GM19328 (cell line): ENCODE measurements around the gene SMARCC2.

Experiments used
- ATAC-seq: cut with Tn5 transposase; IDR thresholded peaks from one replicate; pipeline ENCODE4 v1.9.1; 2021; ENCODE audit warnings: mild to moderate bottlenecking, moderate library complexity; ENCODE audit not compliant: unreplicated experiment

SMARCC2 gene

GRCh38 chr12:56189099-56189917 lies at the start of gene SMARCC2:
TSS of gene SMARCC2 (minus strand) at chr12:56189483. CDS start at chr12:56189461, 22 bp downstream.
- peak; percentile 60 for ATAC-seq

- ATAC-seq: no peak
These were observed 48.3 kb upstream of the SMARCC2 start for GRCh38 chr12:56237552-56237951.

DNA sequence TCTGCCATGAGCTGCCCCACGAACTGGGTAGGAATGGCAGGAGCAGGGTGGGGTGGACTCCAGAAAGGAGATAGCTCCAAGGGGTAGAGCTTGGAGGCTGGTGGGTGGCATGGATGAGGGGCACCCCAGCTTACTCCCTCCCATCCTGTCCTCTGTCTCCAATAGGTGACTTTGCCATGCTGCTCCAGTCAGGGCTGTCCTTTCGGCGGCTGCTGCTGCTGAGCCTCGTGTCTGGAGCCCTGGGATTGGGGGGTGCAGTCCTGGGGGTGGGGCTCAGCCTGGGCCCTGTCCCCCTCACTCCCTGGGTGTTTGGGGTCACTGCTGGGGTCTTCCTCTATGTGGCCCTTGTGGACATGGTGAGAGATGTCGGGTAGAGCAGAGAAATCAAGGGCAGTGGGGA lies 47.7 kb upstream of the SMARCC2 start:
- ATAC-seq: no peak

DNA sequence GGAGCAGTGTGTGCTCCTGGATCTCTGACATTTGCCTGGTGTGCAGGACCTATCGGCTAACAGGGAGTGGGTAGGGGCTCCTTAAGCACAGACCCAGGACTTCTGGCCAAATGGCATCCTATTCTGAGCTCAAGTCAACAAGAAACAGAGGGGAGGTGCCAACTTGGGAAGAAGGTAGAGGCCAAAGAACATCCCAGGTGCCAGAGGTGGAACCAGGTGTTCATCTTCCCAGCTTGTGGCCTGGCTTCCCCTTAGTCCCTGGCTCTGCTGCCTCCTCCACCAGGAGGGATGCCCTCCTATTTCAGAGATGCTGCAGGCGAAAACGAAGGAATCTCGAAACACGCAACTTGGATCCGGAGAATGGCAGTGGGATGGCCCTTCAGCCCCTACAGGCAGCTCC lies 46.8 kb upstream of the SMARCC2 start:
- ATAC-seq: no peak

GRCh38 chr12:56234746-56235436 lies 45.6 kb upstream of the SMARCC2 start:
- ATAC-seq: no peak

DNA sequence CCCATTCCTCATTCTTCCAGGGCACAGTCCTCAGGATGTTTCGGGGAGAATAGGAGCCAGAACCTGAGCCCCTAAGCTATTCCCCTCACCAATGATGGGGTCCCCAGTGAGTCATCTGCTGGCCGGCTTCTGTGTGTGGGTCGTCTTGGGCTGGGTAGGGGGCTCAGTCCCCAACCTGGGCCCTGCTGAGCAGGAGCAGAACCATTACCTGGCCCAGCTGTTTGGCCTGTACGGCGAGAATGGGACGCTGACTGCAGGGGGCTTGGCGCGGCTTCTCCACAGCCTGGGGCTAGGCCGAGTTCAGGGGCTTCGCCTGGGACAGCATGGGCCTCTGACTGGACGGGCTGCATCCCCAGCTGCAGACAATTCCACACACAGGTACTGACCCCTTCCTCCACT lies 41.9 kb upstream of the SMARCC2 start:
- ATAC-seq: no peak

DNA sequence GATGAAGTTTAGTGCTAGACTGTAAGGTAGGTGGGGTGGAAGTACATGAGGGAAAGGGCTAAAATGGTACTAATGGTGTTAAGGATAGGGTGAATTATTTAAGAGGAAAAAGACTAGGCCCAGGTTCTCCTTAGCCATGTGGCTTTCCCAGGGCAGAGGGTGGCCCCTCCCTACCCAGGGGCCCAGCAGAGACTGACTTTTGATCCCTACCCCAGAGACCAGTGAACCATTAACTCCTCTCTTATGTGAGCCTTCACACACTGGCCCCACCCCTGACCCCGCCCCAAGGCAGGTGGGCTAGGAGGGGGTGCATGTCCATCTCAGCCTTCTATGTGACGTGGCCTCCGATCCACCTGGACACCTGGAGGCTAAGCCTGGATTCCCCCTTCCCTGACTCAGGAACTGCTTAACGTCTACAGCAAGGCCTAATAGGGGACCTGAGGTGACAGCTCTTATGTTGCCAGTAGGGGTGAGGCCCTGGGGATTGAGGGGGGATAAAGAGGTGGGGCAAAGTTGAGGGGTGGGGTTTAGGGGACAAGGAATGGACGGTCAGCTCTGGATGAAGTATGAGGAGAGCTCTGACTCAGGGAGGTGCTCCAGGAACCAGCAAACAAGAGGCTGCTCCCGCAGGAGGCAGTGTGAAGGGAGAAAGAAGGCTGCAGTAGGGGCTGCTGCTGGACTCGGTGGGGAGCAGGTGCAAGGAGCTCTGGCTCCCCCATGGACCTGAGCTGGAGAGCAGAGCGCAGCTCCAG lies 41.3 kb upstream of the SMARCC2 start:
- no peak for ATAC-seq

GRCh38 chr12:56229916-56230431 lies 40.7 kb upstream of the SMARCC2 start, which contains the start of gene SLC39A5:
TSS of gene SLC39A5 (plus strand) at chr12:56230051. CDS start at chr12:56231275, 1,224 bp downstream.
- no peak for ATAC-seq

GRCh38 chr12:56229082-56229481 lies 39.8 kb upstream of the SMARCC2 start:
- ATAC-seq: no peak

GRCh38 chr12:56224954-56225353 lies 35.7 kb upstream of the SMARCC2 start:
- ATAC-seq: no peak

DNA sequence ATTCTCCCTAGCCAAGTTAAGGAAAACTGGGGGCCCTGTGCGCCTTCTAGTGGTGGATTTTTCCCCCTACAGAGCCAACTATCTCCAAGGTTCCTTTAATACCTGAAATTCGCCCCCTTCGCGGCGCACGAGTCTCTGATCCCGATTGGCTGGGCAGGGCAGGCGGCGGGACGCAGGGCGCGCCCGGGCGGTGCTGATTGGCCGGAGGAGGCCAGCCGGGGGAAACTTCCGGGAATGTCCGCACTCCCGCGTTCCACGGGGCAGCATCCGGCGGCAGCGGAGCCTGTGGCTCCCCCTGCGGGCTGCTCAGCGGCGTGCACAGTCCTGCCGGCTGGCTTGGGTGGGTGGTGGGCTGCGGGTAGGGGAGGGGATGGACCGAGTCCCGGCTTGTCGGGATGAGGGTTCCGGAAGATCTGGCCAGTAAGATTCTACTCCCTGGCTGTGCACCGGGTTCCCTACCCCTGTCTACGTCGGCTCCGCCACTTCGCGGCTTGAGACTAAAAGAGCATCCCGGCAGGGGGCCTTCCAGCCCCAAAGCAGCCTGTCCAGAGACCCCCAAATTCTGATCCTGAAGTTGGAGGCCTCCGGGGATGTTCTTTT lies 34.9 kb upstream of the SMARCC2 start, which contains the start of gene NABP2:
Gene NABP2, plus strand, starts transcription at position 241 of the 600 bp plus-strand sequence. CDS start 515 bp downstream, outside the sequence.
- peak; percentile 63 for ATAC-seq

DNA sequence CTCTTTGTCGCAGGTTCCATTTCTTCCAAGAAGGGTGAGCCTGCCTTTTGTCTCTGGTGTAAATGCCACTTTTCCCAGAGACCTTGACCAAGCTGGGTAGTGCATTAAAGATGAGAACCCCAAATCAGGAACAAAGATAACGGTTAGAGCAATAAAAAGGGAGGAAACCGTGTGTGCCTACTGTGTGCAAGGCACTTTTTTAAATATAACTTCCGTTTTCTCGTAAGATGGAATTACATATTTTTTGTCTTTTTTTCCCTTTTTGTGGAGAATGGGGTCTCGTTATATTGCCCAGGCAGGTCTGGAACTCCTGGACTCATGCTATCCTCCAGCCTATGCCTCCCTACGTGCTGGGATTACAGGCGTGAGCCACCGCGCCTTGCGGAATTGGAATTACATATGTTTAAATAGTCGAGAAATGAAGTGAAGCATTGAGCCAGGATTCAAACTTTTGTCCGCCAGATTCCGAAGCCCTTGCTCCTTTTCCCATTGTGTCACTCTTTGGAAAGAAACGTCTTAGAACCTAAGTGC lies 34.4 kb upstream of the SMARCC2 start:
- no peak for ATAC-seq

DNA sequence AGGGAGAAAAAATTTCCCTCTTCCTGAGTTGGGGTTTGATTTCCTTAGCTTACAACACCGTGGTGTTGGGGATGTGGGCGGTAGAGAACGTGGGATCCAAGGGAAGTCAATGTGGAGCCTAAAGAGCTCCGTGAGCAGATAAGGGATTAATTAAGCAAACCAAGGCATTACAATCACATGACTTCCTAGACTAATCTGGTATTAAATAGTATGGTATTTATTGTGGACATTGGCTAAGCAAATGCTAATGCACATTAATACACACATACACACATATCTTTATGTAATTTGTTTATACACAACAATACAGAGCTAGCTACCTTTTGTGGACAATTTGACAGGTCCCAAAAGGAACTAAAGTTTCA lies 33.2 kb upstream of the SMARCC2 start:
- no peak for ATAC-seq

- ATAC-seq: peak; percentile 72
These were observed 32.7 kb upstream of the SMARCC2 start, which contains the start of gene RNF41 for GRCh38 chr12:56221757-56222530. TSS of gene RNF41 (minus strand) at chr12:56221922. CDS start at chr12:56214047, 7,875 bp downstream.

DNA sequence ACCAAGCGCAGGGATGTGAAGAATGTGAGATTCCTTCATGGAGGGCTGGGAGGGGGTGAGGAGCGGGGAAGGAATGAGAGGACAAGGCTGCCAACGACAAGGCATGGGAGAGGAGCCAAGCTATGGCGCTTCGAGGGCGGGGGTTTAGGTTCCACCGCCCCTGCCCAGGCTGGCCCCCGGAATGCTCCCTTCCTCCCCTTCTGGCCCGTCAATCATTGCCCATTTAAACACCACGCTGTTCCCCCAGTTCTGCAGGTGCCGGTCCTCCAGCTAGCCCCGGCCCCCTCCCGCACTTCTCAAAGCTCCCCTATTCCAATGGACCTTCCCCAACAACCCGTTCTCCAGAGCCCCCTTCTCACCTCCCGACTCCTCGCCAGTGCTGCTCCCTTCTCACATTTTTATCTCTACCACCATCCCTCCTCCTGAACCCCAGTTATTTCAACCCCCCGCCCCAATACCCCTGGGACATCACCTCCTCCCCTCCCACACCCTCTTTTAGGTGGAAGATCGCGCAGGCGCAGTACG lies 32.0 kb upstream of the SMARCC2 start:
- ATAC-seq: peak; percentile 22

- ATAC-seq: no peak
These were observed 31.4 kb upstream of the SMARCC2 start for GRCh38 chr12:56220611-56221231.

DNA sequence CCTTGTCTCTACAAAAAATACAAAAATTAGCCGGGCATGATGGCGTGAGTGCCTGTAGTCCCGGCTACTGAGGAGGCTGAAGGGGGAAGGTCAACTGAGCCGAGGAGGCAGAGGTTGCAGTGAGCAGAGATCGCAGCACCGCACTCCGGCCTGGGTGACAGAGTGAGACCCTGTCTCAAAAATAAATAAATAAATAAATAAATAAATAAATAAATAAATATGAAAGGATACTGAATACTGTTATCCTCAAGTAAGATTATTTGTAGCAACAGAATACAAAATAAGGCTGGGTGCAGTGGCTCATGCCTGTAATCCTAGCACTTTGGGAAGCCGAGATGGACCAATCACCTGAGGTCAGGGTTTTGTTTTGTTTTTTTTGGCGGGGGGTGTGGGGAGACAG lies 30.6 kb upstream of the SMARCC2 start:
- no peak for ATAC-seq

GRCh38 chr12:56216461-56216860 lies 27.2 kb upstream of the SMARCC2 start:
- ATAC-seq: no peak

DNA sequence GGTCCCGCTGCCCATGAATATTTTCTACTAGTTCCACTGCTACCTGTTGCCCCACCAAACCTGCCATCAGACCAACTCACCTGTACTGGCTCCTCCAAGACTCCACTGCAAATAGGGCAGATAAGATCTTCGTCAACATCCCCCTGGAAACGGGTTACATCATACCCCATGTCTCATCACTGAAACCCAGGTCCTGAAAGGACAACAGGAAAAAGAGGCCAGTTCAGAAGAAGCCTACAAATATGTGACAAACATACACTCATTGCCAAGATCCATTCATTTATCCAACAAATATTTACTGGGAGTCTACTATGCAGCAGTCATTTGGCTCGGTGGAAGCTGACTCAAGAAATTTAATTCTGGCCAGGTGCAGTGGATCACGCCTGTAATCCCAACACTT lies 24.6 kb upstream of the SMARCC2 start:
- ATAC-seq: no peak
